GM21528 (cell line): Measurements from ENCODE around the gene TMEM235.

Experiments
- ATAC-seq: cut with Tn5 transposase; IDR thresholded peaks from one replicate; pipeline ENCODE4 v1.9.1; 2021; ENCODE audit warnings: mild to moderate bottlenecking, moderate library complexity; ENCODE audit not compliant: unreplicated experiment, low FRiP score

Gene TMEM235

DNA sequence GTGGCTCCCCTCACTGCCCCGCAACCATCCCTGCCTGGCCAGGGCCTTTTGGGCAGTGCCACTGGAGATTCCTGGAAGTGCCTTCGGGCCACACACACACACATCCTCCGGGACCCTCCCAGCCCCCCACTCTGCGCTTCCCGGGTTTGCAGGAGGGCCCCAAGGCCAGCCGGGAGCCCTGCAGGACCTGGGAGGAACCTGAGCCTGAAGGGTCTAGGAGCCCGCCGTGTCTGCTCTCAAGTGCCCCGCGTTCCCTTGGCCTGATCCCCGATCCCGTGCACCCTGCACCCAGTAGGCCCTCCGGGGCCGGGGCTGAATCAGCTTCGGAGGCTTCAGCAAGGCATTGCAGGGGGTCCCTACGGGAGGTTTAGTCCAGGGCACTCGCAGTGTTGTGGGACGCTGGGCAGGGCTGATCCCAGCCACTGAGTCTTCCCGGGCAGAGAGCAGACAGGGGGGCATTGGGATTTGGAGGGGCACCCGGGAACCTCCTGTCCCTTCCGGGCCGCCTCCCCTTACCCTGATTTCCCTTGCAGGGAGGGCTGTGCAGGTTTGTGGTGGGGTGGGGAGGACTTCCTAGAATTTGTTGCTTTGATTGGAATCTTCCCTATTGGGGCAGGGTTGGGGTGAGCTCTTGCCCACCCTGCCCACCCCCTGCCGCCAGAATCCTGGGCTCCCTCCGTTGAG, 36.9 kb downstream of the TMEM235 start:
- no peak for ATAC-seq

DNA sequence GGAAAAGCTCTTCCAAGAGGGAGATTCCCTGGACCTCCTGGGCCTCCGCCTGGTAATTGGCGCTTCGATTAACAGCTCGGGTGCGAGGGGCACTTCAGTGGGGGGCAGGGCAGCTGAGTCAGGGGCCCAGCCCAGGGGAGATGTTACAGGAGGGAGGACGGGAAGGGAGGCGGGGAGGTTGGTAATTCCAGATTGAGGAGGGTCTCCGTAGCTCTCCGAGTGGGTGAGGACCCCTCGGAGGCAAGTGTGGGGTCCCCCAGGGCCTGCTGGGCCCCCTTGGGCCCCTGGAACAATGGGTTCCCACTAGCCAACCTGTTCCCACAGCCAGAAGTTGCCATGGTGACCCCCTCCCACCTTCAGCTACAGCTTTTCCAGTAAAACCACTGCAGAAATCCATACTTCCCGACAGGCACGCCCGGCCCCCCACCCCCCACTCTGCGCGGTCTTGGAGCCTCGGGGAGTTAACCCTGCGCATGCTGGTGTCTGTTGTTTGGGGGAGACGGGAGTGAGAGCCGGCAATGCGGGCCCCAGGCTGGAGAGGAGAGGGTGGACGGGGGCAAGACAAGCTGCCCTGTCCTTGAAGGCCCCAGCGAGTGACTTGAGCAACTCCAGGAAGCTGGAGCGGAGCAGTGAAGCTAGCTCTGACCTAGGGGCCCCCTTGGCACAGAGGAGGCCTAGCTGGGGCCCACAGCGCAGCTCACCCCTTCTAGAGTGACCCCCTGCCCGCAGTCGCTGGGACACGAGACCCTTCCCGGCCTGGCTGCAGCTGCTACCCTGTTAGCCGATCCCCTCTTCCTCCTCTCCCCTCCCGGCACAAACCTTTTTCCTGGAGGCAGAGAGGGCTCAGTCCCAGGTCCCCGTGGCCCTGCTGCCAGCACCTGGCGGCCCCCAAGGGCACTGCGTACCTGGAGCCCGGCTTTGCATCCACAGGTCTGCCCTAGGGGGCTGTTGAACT, 37.8 kb downstream of the TMEM235 start:
- ATAC-seq: no peak

DNA sequence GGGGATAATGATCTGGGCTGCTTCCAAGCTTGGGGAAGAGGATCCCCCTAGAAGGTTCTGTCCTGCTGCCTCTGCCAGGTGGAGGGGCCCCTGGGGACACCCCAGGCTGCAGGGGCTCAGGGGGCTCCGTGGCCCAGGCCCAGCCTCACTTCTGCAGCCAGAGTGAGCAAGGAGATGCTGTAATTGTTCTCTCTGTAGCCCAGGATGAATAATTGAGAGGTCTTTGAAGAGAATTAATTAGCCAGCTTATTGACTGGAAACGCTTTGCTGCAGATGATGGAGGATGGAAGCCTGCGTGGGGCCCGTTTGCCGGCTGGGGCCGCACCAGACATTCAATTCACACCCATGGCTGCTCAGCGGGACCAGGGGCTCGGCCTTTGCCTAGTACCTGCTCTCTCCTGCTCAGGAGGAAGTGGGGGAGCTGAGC, 38.5 kb downstream of the TMEM235 start:
- no peak for ATAC-seq

DNA sequence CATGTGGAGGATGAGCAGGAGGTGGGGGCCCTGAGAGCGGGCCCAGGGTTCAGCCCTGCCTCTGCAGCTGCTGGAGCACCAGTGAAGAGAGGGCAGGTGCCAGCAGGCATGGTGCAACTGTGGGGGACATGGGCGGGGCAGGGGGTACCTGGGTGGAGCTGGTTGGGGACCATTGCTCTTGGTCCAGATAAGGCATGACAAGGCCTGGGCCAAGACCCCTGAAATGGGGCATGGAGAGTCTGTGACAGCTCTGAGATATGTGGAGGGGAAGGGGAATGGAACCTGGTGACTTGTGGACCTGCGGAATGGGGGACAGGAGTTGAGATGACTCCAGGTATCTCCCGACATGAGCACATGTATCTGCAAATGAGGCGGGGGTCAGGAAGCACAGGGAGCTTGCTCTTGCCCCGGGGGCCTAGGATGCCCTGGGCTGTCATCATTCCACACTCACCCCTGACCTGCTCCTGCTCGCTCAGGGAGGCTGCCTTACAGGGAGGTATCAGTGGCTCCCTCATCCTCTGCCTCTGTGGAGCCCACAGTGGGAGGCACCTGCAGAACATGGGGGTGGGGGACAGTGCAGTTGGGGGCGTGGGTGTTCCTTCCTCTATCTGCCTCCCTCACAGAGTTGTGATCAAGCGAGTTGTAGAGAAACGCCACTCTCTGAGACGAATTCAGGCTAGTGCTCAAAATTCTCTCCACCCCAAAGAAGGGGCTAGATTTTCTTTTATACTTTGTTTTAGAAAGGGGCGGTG, 40.2 kb downstream of the TMEM235 start:
- no peak for ATAC-seq

DNA sequence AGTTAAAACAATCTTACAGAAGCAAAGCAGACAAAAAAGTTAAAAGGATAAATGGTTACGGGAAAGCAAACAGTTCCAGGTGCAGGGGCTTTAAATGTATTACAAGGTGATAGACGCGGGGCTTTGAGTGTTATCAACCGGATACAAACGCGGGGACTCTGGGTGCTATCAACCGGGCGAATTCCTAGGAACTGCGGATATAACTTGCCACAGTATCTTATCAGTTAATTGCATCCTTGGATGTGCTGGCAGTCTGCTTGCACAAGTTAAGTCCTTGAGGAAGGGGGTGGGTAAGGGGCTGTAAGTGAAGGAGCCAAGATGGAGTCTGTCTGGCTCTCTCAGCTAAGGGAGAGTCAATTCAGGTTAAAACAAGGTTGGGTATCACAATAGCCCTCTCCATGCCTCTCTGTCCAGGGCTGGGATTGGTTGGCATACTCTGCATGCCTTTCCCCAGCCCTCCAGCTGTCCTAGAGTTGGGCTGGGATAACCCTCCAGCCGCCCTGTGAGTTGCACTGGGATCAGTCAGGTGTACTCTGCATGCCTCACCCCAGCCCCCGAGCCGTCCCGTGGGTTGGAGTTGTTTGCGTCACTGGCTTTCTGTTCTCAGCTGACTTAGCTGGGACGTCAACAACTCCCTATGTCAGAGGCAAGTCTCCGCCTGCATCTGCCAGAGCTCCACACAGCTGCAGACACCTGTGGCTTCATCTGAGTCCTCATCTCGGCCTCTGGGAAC, 40.9 kb downstream of the TMEM235 start:
- no peak for ATAC-seq

DNA sequence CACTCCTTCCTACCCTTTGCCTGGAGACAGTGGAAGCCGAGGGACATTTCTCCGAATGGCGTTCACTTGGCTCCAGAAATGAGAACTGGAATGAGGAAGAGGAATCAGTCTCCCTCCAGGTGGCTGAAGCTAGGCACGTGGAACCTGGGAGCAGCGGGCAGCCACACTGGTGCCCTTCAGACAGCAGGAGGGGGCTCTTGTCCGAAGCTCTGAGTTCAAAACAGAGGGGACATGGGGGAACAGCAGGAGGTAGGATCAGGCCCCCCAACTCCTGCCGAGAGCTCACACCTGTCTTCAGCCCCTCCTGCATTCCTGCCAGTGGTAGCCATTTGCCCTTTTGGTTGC, 41.5 kb downstream of the TMEM235 start:
- ATAC-seq: no peak

DNA sequence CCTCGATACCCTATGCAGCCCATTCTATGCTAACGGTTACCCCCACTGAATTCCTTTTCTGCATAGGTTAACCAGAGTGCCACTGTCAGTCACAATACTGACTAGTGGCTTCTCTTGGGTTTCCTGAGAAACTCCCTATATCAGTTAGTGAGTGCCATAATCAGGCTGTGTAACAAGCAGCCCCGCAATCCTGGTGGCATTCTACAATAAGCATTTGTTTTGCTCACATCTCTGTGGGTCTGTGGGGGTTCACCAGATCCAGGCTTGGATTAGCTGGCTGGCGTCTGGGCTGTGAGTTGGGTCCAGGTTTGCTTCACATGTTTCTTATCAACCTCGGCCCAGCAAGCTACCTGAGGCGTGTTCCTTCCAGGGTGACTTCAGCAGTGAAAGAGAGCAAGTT, 42.4 kb downstream of the TMEM235 start:
- no peak for ATAC-seq

DNA sequence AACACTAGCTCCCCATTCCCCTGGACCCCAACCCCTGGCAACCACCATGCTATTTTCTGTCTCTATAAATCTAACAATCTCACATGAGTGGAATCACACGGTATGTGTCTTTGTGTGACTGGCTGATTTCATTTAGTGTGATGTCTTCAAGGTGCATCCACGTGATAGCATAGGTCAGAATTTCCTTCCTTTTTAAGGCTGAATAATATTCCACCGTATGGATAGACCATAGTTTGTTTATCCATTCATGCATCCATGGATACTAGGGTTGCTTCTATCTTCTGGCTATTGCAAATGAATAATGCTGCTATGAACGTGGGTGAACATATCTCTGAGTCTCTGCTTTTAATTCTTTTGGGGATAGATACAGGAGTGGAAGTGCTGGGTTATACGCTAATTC, 43.9 kb downstream of the TMEM235 start:
- no peak for ATAC-seq

DNA sequence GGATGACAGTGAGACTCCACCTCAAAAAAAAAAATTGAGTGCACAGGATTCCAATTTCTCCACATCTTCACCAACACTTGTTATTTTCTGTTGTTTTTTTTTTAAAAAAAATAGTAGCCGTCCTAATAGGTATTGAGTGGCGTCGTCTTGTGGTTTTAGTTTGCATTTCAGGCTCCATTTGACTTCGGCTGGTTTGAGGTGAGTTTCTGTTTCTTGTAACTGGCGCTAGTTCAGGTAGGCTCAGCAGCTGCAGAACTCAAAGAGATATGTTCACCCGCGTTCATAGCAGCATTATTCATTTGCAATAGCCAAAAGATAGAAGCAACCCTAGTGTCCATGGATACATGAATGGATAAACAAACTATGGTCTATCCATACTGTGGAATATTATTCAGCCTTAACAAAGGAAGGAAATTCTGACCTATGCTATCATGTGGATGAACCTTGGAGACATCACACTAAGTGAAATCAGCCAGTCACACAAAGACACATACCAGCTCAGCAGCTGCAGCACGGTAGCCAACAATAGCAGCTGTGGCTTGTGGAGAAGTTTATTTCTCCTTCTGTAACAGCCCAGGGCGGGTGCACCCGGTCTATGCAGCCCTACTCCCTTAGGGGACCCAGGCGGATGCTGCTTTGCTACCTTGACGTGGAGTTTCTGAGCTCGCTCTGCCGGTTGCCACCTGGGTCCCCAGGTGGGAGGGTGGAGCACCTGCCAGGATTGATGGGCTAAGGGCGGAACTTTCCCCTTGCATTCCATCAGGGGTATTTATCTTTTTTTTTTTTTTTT, 44.9 kb downstream of the TMEM235 start:
- no peak for ATAC-seq

DNA sequence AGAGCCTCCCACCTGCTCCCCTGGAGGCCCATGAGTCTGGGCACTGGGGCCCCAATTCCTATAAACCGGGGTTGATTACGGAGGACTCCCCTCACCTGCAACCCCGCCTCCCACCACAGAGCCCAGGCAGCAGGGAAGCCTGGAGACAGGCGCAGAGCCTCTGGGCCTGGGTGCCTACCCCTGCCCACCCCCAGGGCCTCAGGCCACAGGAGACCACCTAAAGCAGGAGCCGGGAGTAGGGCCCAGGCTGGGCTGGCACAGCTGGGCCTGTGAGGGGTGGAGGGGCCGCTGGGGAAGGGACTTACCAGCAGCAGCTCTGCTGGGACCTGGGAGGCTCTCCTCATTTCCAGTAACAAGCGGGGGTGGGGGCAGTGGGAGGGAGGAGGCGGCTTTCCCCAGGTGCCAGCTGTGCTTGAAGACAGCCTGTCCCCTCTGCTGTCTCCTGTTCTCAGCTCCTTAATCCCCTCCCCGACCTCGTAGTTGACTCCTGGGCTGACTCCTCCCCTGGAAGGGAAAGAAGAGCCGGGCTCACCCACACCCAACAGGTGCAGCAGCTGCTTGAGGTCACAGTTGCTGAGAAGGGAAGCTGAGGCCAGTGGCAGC, 46.8 kb downstream of the TMEM235 start:
- ATAC-seq: no peak

DNA sequence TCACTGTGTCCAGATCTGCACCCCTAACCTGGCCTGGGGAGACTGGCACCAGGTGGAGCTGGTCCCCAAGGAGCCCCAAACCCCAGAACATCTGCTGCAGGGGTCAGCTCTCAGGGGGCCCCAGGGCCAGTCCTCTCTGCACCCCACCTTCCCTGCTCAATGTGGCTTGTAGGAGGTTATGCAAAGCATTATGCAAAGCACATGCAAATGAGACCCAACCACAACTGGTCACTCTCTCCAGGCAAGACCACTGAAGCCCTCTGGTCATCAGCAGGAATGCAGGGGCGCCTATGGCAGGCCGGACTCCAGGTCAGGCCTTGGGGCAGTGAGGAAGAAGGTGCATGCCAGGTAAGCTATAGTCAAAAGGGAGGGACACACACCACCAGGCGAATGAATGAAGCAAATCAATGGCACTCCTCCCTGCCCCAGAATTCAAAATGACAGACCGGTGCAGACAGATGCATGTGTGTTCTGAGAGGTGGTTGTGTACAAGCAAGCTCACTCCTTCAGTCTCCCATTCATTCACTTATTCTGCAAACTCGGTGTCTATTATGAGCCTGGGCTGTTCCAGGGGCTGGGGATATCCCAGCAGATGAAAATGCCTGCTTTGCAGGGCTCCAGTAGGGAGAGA, 48.0 kb downstream of the TMEM235 start:
- ATAC-seq: no peak

DNA sequence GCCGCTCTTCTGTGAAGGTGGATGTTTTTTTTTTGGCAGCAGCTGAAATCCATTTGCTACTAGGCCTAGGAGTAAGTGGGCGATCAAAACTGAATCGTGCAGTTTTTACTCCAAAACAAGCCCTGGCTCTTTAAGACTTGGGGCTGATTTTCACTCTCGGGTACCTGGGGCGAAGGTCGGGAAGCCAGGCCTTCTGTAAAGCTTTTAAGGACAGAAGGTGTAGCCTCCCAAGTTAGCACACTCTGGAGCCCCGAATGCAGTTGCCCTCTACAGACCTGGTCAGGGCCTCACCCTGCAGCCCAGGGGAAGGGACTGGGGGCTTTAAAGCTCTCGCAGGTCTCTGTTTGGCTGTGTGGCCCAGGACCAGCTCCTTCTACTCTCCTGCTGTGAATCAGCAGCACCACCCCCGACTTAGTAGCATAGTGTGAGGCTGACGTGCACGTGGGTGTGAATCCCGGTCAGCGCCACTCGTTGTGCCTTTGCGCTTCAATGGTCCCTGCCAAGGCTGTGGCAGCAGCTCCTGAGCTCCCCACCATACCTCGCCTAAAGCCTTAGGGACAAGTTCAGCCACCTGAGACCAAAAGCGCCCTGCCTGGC, 49.9 kb downstream of the TMEM235 start:
- ATAC-seq: no peak

DNA sequence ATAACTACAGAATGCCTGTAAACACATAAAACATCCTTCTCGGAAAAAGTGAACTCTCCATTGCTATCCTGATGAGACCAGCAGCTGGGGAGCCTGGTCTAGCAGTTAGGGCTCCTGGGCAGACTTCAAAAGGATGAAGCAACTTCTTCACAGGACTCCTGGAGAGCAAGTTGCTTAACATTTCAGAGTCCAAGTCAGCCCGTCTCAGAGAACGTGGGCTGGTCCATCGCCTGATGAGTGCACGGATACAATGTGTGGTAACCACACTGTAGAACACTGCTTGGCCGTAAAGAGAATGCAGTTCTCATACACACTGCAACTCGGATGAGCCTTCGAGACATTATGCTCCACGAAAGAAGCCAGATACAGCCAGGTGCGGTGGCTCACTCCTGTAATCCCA, 52.7 kb downstream of the TMEM235 start:
- no peak for ATAC-seq

DNA sequence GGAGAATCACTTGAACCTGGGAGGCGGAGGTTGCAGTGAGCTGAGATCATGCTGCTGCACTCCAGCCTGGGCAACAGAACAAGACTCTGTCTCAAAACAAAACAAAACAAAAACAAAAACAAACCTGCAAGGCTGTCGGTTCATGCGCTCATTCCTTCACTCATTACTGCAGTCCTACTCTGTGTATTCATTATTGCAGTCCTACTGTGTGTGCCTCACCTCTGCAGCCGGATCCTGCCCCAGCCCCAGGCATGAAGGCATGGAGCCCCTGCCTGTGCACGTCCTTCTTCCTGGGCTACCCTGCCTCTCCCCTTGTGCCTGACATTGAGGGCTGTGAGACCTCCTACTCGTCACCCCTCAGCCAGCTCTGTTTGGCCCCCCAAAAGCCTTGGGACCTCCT, 57.6 kb downstream of the TMEM235 start:
- no peak for ATAC-seq

DNA sequence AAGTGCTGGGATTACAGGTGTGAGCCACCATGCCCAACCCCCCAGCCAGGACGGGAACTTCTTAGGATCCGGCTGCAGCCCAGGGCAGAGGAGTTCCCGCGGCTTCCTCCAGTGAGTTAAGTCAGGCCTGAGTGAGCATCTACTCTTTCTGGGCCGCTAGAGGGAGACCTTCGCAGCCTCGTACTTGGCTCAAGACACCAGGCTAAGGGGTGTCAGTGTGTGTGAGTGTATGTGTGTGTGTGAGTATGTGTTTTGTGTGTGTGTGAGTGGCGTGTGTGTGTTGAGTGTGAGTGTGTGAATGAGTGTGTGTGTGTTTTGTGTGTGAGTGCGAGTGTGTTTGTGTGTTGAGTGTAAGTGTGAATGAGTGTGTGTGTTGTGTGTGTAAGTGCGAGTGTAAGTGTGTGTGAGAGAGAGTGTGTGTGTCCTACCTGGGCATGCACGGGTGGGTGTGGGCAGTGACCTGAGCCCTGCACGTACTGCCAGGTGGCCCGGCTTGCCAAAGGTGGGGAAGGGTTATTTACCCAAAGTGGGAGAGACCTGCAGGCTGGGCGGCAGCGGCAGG, 58.5 kb downstream of the TMEM235 start:
- no peak for ATAC-seq
